Peyer's patch (tissue), 4 donors: ENCODE data around the gene PAK4.

Source experiments
- POLR2A ChIP-seq, 2 donors: fragments of 450-650 bp; IDR thresholded peaks; one replicate each; pipeline ENCODE4 v1.5.1; 2017; ENCODE audit warnings: antibody characterized with exemption in 2 of 2, mild to moderate bottlenecking in 2 of 2, moderate library complexity in 2 of 2
- TF ChIP-seq, protein P1 (sequence below), 6 experiments: fragments of 450-650 bp in 4 of 6; fragments of 200-600 bp in 2 of 6; sonication (generic) in 1 of 6; IDR thresholded peaks; one replicate each; pipeline ENCODE4 v1.5.1; 2017 to 2019; ENCODE audit warnings: antibody characterized with exemption in 6 of 6, mild to moderate bottlenecking in 3 of 6, moderate library complexity in 1 of 6

DNA sequence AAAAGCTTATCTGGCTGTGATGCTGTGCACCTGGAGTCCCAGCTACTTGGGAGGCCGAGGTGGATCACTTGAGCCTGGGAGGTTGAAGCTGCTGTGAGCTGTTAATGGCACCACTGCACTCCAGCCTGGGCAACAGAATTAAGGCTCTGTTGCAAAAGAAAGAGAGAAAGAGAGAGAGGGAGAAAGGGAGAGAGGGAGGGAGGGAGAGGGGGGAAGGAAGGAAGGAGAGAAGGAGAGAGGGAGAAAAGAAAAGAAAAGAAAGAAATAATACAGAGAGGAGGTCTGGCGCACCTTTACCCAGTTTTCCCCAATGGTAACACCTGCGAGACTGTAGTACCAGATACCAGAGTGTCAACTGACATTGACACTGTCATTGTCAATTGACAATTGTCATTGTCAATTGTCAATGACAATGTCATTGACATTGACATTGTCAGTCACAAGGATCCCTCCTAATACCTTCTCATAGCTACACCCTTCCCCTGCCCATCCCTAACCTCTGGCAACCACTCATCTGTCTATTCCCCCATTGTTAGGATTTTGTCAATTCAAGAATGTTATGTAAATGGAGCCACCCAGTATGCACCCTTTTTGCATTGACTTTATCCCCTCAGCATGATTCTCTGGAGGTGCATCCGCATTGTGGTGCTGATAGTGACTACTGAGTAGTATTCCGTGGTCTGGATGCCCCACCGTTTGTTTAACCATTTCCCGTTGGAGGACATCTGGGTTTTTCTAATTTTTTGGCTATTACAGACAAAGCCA is 21.3 kb downstream of the PAK4 start:
- no peak for TF ChIP-seq POLR2A (IDR thresholded peaks at IDR 0.05)
- TF ChIP-seq, protein P1, sequence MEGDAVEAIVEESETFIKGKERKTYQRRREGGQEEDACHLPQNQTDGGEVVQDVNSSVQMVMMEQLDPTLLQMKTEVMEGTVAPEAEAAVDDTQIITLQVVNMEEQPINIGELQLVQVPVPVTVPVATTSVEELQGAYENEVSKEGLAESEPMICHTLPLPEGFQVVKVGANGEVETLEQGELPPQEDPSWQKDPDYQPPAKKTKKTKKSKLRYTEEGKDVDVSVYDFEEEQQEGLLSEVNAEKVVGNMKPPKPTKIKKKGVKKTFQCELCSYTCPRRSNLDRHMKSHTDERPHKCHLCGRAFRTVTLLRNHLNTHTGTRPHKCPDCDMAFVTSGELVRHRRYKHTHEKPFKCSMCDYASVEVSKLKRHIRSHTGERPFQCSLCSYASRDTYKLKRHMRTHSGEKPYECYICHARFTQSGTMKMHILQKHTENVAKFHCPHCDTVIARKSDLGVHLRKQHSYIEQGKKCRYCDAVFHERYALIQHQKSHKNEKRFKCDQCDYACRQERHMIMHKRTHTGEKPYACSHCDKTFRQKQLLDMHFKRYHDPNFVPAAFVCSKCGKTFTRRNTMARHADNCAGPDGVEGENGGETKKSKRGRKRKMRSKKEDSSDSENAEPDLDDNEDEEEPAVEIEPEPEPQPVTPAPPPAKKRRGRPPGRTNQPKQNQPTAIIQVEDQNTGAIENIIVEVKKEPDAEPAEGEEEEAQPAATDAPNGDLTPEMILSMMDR (IDR thresholded peaks at IDR 0.05) = no peak
